Hematopoietic multipotent progenitor cell treated with erythropoietin and hydrocortisone succinate and interleukin-3 and kit ligand, for 4 days (in vitro differentiated cells): ENCODE measurements around the gene CARHSP1.
"Not testable (repeated sequence)": the region's sequence is repeated elsewhere in the genome, so short reads cannot be mapped to it uniquely, and the experiment has no call there.

Experiments
- DNase-seq: peaks from one replicate; pipeline ENCODE4 v3.0.0-alpha.2; 2015

Gene CARHSP1

DNA sequence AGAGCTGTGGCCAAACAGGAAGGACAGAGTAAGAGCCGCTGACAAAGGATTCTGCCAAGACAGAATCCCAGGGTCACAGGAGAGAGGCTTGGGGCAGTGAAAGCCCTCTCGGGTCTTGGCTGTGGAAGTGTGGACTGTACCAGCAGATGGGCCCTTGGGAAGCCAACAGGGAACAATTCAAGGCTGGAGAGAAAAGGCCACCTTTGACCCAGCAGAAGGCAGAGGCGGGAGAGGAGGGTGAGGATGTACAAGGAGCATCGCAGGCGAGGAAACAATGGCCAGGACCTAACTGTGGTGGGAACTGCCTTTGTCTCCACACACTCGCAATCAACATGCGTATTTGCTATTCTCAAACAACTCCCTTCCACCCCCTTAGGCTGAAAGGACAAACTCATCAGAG is 15.7 kb downstream of the CARHSP1 start:
- no peak for DNase-seq

DNA sequence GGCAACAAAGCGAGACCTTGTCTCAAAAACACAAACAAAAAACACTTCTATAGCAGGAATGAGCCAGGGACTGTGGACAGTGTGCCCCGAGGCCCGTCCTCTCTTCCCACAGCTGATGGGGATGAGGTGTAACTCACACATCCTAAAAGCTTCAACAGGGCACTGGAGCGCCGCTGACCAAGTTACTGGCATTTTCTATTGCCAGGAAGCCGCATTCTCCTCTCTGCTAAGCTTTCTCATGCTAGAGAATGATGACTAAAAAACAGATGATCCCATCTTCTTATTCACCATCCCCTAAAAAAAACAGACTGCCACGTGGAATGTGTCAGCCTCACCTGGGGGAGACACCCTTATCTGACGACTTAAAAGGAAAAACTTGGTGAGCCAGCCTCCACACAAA is 16.3 kb downstream of the CARHSP1 start:
- DNase-seq: peak; percentile 1

DNA sequence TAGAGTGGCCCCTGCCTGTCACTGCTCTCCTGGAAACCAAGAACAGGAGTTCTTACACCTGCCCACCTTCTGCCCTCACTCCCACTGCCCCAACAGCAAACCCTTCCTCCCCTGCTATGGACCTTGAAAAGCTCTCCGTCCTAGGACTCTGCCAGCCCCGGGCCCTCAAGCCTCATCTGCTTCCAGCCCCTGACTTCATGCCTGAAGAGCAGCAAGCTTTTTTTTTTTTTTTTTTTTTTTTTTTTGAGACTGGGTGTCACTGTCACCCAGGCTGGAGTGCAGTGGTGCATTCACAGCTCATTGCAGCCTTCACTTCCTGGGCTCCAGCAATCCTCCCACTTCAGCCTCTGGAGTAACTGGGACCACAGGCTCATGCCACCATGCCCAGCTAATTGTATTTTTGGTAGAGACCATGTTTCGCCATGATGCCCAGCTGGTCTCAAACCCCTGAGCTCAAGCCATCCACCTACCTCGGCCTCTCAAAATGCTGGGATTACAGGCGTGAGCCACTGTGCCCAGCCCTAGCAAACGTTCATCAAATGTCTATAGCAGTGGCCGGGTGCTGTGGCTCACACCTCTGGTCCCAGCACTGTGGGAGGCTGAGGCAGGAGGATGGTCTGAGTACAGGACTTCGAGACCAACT is 16.9 kb downstream of the CARHSP1 start:
- peak; percentile 1 for DNase-seq

DNA sequence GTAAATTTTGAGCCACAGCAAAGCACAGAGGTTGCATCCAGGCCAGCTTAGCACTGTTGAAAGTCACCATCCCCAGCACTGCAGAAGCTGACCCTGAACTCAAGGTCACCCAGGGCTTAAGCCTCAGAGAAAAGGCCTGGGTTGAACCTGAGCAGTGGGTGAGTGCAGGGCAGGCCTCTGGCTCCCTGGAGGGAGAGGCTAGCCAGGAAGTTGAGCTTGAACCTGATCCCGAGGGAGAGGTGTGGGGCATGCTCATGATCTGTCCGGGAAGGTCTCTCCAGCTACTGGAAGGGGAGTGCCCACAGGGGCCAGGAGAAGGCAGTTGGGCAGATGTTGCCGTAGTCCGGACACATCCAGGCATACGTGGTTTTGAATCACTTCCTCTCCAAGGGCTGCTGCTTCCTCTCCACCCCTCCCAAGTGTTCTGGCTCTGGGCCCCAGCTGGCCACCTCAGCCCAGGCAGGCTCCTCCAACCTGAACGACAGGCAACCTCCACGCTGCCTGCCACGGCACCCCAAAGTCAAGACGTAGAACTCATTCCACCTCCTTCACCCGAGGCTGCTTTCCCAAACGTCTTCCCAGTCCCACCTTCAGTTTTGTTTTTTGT is 18.4 kb downstream of the CARHSP1 start:
- peak; percentile 74 for DNase-seq

DNA sequence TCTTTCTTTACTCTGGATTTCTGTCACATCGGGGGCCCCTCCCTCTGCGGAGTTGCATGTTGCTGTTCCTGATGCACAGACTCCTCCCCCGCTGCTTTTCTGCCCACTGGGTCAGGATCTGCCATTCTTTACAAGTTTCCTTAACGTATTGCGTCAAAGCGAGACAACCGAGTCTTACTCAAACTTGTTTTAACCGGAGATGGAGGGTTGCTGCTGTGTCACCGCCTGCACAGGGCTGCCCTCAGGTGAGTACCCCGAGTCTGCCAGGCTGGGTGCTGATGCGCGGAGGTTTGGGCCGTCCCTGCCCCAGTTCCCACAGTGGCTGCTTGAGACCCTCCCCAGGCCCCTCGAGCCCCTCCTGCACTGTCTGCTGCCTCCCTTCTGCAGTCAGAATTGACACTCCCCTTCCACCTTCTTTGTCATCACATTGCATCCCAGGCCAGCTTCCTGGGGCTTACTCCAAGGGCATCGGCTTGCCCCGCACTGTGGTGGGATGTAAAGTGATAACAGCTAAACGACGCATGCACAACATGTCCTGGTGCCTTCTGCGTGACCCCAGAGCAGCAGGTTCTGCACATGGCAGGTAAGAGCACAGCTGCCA is 19.3 kb downstream of the CARHSP1 start:
- no peak for DNase-seq

DNA sequence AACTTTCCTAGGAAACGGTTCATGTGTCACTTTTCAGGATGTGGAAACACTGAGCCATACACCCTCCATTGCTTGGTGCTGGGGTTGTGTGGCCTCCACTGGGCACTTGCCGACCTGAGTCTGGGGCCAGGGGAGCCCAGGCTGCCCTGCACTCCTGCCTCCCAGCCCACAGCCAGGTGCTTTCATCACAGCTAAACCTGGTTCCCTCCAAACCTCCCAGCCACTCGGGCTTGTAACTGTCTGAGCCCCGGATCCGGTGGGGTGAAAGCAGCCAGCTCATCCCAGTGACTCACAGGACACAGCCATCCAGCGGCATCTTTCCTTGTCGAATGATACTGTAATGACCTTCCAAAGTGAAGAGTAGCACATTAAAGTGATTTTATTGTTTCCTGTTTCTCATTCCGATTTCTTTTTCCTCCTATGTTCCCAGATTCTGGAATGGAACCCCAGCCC is 19.8 kb downstream of the CARHSP1 start:
- DNase-seq: no peak

DNA sequence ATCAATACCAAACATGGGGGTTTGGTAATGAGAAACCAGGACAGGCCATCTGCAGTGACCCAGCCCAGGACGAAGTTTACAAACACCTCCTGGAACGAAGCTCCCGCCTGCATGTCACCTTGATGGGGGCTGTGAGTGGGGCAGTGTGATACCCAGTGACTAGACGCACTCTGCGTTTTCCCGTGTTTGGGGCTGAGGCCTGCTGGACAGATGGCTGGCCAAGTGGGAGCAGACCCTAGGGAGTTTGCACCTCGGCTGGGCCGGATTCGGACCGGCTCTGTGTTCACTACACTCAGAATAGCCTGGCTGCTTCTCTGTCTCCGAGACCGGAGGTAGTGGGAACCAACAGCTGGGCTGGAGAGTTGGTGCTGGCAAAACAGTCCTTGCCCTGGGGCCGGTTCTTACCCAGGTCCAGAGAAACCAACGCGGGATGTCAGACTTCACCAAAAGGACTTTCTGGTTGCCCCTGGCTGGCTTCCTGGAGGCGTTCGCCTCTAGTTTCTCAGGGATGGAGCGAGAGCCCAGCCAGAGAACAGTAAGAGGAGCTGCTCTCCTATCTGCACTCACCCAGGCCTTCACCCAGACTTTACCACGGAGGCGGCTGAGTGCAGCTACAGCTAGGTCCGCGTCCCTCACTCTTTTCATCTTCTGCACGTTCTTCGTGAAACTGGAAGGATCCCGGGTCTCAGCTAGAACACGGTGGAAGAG is 20.4 kb downstream of the CARHSP1 start:
- no peak for DNase-seq

DNA sequence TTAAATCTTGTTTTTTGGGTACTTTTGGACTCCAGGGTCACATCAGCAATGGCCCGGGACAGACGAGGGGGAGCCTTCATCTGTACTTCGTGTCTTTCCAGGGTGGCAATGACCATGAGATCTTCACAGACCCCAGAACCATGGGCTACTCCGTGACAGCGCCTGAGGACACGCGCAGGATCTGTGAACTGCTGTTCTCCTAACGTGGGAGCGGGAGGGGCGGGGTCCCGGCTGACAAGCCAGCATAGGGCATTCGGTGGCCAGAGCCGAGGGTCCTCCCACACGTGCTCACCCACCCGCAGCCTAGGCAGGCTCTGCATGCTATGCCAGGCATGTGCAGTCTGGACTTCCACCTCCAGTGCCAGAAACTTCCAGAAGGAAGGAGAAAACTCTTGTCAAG is 21.2 kb downstream of the CARHSP1 start:
- no peak for DNase-seq

DNA sequence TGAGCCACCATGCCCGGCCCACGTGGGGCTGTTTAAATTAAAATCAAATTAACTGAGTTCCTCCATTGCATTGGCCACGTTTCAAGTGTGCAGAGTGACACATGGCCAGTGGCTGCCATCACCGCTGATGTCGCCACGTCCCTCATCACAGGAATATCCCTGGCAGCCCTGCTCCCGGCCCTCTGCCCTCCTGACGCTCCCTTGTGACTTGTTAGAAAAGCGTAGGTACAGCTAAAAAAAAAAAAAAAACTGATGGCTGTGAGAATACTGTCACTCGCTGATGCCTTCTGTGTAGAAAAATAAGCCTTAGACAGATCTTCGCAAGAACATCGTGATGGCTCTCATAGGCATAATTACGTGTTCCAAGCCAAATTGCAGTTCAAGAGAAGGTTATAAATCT is 21.7 kb downstream of the CARHSP1 start:
- DNase-seq: no peak

DNA sequence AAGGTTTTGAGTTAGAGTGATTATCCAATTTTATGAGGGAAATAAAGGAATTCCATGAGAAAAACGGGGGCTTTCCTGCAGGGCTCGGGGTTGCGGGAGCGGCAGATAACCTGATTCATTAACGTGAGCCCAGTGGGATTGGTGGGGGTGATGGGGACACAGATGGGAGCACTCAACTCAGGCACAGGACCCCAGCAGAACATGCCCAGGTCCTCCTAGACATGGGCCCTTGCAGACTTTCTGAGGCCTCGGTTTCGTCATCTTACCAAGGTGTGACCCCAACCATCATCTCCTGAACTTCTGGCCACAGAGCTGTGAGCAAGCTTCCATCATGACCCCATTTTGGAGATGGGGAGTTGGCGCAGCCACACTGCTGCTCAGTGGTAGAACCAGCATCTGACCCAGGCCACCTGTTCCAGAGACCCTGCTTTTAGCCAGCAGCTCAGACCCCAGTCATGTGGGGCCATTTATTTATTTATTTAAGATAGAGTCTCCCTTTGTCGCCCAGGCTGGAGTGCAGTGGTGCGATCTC is 22.3 kb downstream of the CARHSP1 start:
- DNase-seq: no peak

DNA sequence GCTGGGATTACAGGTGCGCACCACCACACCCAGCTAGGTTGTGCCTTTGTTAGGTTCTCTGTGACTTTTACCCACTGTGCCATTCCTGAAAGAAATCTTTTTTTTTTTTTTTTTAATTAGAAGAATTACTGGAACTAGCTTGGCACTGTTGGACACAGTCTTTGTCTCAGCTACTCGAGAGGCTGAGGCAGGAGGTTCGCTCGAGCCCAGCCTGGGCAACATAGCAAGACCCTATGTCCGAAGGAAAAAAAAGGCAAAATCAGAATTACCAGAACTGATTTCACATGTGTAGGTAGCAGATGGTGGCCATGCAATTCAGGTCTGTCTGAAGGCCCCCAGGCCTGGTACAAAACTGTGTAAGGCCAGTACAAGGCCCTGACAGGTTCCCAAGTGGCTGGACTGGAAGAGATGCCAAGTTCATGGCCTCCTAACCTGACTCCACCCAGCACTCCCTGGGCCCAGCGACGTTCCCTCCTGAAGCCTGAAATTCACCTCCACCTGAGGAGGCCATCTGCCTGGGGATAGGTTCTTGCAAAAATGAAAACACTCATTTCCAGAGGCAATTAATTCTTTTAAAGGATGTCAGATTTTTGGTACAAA is 23.0 kb downstream of the CARHSP1 start:
- no peak for DNase-seq

DNA sequence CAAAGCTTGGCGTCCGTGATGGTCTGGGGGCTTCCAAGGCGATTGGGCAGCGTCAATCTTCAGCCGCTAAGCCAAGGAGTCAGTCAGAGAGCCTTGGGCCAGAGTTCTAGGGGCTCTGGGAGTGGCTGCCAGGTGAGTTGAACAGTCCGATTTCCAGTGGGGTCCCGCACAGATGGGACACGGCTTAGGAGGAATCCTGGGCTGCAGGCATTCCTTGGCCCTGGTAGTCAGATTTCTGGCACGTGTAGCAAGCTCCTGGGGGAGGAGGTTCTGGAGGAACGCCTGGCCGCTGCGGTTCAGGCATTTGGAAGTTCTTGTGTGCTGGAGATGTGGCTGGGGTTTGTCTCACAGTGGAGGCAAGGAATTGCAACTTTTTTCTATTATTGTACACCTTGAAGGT is 25.5 kb downstream of the CARHSP1 start:
- not testable (repeated sequence) for DNase-seq

DNA sequence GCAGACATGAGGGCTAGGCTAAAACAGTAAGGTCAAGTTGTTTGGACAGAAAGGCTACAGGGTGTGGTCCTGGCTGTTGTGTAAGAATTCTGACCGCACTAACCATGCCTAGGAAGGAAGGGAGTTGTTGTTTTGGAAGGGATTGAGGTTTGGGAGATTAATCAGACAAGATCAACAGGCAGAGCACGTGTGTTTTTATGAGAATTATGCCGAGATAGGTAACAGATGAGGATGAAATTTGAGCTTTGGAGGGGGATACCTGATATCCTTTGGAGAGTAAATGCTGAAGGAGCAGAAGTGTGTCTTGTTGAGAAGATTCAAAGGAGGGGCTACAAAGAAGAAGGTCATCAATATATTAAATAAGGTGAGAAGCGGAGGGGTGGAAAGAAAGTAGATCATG is 26.8 kb downstream of the CARHSP1 start:
- not testable (repeated sequence) for DNase-seq

DNA sequence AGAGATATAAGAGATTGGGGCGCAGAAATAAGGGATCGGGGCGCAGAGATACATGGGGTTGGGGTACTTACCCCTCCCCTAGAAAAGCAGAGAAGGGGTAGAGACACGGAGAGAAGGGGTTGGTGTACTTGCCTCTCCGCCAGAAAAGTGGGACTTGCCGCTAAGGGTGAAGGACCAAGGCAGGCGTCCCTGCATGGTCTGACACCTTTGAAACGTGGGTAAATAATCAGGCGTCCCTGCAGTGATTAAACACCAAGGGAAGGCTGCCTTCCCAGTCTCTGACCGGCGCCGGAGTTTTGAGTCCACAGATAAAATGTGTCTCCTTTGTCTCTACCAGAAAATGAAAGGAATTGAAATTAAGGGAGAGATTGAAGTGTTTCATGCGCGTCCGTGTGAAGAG is 31.2 kb downstream of the CARHSP1 start:
- not testable (repeated sequence) for DNase-seq

DNA sequence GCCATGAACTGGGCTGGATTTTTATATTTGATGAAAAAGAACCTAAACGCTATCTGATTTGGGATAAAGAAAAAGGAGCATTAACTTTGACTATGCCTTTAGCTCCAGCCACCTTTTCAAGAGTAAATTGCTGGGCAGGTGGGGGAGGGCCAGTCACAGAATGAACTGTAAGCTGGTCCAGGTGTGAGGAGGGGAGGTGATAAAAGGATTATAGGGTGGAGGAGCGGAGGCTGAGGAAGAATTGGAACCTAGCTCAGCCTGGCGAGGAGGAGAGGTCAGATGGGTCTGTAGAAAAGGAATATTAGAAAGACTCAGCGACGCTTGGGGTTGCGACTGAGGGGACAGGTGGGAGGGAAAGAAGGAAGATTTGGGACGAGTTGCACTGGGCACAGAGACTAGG is 32.0 kb downstream of the CARHSP1 start:
- DNase-seq: not testable (repeated sequence)

DNA sequence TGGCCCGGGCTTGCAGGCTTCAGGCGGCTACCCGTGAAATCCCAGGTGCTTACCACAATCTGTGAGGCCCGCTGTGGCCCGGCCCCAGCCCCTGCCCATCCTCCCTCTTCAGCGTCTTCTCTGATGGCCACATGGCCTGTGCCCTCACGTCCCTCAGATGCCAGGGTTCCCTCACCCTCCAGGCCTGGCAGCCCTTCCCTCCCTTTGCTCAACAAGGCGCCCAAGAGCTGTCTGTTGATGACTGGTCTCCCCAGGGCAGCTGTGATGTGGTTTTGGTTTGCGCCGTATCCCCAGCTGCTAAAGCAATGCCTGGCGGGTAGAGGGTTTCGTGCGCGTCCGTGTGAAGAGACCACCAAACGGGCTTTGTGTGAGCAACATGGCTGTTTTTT is 36.1 kb downstream of the CARHSP1 start:
- no peak for DNase-seq

DNA sequence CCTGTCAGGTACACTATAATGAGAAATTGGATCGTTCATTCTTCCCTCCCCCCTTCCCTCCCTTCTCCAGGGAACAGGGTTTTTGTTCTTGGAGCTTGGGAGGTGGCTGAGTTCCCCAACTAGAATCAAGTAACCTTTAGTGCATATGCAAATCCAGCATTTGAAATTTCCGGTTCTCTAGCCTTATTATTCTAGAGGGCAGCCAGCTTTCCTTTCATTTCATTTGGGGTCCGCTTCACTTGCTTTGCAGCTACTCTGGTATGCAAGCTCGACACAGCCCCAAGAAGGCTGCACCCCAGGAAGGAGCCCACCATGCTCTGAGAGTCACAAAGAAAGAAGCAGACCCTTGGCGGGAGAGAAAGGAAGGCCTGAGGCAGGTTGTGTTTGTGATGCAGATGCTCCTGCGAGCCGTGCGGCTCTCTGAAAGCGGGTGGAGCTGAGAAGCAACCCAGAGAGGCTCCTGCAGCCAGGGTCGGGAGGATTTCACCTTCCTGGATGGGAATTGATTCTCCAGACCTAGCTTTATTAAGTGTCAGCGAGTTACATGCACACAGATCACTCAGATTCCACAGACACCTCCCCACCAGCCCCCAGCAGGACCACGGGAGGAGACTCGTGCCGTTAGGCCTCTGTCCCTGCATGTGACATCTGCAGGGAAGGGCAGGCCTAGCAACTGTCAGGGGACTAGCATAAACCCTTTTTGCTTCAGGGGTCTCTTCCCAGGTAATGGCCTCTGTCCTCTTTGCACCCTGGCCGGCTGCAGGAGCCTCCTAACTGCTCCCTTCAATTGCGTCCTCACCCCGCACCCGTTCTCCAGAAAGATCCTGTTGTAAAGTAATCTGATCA is 36.7 kb downstream of the CARHSP1 start:
- DNase-seq: no peak

DNA sequence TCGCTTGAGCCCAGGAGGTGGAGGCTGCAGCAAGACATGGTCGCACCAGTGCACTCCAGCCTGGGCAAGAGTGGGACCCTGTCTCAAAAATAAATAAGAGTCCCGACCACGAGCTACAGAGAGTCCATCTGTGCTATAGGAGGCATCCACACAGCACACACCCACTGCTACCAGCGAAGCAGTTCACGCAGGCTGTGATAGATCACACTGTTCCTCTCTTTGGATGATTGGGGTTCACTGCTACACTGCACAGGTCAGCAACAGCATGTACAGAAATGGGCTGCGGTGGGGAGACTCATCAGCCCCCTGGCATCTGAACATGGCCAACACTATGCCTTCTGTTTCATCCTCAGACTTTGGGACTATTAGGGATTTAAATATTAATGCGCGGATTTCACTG is 37.4 kb downstream of the CARHSP1 start:
- no peak for DNase-seq

DNA sequence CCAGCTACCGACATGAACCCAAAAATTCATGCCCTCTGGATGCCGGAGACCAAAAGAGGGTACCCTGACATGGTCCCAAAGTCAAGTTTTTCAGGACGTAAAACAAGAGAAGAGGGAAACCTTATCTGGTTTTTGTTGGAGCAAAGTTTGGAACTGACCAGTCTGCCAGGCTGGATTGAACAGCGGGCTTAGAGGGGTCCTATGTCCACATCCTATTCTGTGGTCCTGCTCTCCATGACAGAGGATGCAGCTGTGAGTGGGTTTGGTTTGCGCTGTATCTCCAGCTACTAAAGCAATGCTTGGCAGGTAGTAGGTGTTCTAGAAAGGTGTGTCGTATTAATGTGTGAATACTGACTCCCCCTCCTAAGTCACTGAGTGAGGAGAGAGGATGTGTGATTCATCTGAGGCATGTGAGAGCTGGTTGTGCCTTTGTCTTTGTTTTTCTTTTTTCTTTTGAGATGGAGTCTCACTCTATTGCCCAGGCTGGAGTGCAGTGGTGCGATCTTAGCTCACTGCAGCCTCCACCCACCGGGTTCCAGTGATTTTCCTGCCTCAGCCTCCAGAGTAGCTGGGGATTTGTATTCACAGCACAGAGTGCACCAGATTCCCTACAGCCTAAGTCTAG is 40.2 kb downstream of the CARHSP1 start:
- no peak for DNase-seq

DNA sequence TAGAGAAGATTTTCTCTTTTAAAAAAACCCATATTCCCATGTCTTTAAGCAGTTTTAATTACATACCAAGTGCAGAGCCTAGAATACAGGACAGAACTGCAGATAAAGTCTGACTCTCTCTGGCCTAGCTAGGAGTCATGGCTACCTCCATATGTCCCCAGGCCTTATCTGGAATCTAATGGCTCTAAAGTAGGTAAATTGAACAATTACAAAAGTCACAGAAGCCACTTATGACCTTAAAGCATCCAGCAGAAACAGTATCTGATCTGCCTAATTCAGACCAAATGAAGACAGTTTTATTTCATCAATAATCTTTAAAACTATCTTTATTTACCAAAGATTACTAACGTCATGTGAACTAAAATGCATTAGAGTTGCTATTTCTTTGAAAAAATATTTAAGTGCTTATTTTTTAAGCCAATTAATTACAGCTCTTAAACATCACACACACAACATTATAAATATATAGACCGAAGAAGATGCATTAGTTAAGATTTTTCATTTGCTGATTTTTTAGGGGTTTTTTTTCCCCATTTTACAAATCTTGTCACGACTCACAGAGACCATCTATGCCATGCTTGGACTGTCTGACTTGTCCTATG is 42.4 kb downstream of the CARHSP1 start:
- no peak for DNase-seq

DNA sequence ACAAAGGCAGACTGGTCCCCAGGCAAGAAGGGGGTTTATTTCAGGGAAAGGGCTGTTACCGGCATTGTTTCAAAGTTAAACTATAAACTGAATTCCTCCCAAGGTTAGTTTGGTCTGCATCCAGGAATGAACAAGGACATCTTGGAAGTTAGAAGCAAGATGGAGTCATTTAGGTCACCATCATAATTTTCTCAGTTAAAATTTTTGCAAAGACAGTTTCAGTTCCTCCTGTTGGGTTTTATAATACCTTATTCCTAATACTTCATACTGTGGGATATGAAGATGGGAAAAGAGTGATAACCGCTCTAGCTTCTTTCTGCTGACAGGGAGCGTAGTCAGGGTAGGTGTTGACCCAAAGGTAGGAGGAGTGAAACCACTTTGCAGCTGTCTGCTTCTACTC is 46.4 kb downstream of the CARHSP1 start:
- no peak for DNase-seq
